ENCODE measurements around the gene TMEM253.
A peak's percentile ranks its signal among the peaks of the same experiment; 100 is the strongest.

Gene TMEM253

GRCh38 chr14:21104448-21105060, 3.7 kb downstream of the TMEM253 start:
- peak; percentile 85 for DNase-seq (ENCODE audit: low spot score)

- DNase-seq (ENCODE audit: low spot score): no peak
These were observed 4.2 kb downstream of the TMEM253 start for GRCh38 chr14:21105095-21105494.

- DNase-seq (ENCODE audit: low spot score): no peak
These were observed 5.3 kb downstream of the TMEM253 start for GRCh38 chr14:21106176-21106497.

- peak; percentile 70 for DNase-seq (ENCODE audit: low spot score)
These were observed 5.8 kb downstream of the TMEM253 start for GRCh38 chr14:21106498-21107282.

- no peak for DNase-seq (ENCODE audit: low spot score)
These were observed 6.5 kb downstream of the TMEM253 start for GRCh38 chr14:21107283-21107800.

GRCh38 chr14:21108791-21109190, 7.9 kb downstream of the TMEM253 start:
- no peak for DNase-seq (ENCODE audit: low spot score)

GRCh38 chr14:21109377-21110138, 8.7 kb downstream of the TMEM253 start:
- no peak for DNase-seq (ENCODE audit: low spot score)

GRCh38 chr14:21112255-21112654, 11.4 kb downstream of the TMEM253 start:
- no peak for DNase-seq (ENCODE audit: low spot score)

GRCh38 chr14:21113369-21113768, 12.5 kb downstream of the TMEM253 start:
- DNase-seq (ENCODE audit: low spot score): no peak

- DNase-seq (ENCODE audit: low spot score): no peak
These were observed 18.1 kb downstream of the TMEM253 start for GRCh38 chr14:21118933-21119332.

- DNase-seq (ENCODE audit: low spot score): no peak
These were observed 19.8 kb downstream of the TMEM253 start for GRCh38 chr14:21120686-21121085.

GRCh38 chr14:21121122-21121521, 20.3 kb downstream of the TMEM253 start:
- DNase-seq (ENCODE audit: low spot score): no peak

GRCh38 chr14:21123429-21123828, 22.6 kb downstream of the TMEM253 start:
- DNase-seq (ENCODE audit: low spot score): no peak

GRCh38 chr14:21133901-21134300, 33.0 kb downstream of the TMEM253 start:
- DNase-seq (ENCODE audit: low spot score): no peak

GRCh38 chr14:21136024-21136423, 35.2 kb downstream of the TMEM253 start:
- DNase-seq (ENCODE audit: low spot score): peak; percentile 25

- no peak for DNase-seq (ENCODE audit: low spot score)
These were observed 41.5 kb downstream of the TMEM253 start for GRCh38 chr14:21142357-21142756.

- no peak for DNase-seq (ENCODE audit: low spot score)
These were observed 44.6 kb downstream of the TMEM253 start for GRCh38 chr14:21145437-21145836.

GRCh38 chr14:21149641-21150367, 48.9 kb downstream of the TMEM253 start:
- DNase-seq (ENCODE audit: low spot score): no peak

All from AG08396 (cell line).